K562 (cell line): Measurements from ENCODE around the gene CCNQ. TPM values are rescaled to one million over a fixed set of nuclear protein-coding genes. Genes with fewer than 3 reads are reported as not detected.

Experiments used
- BCLAF1 ChIP-seq, 2 experiments: fragments of 450-650 bp in 1 of 2; IDR thresholded peaks; 2 replicates each; pipeline ENCODE4 v1.6.1; 2011 to 2017; ENCODE audit warnings: low read depth in 2 of 2, antibody characterized with exemption in 1 of 2, borderline replicate concordance in 1 of 2, low read length in 1 of 2, mild to moderate bottlenecking in 1 of 2, mixed read lengths in 1 of 2; ENCODE audit not compliant: control insufficient read depth in 1 of 2
- CC2D1A ChIP-seq: fragments of 450-650 bp; IDR thresholded peaks from 2 replicates; pipeline ENCODE4 v1.6.1; 2017; ENCODE audit warnings: mild to moderate bottlenecking
- HNRNPL ChIP-seq: fragments of 200-400 bp; formaldehyde crosslinking; IDR thresholded peaks from 2 replicates; pipeline ENCODE4 v1.6.1; 2017; ENCODE audit warnings: low read depth, mild to moderate bottlenecking, low read length
- KLF6 ChIP-seq: fragments of 250-450 bp; sonication (Bioruptor Pico); IDR thresholded peaks from 2 replicates; pipeline ENCODE4 v1.4.0; 2020; ENCODE audit warnings: mild to moderate bottlenecking, moderate library complexity, borderline replicate concordance
- NCOR1 ChIP-seq: fragments of 450-650 bp; IDR thresholded peaks from 2 replicates; pipeline ENCODE4 v1.6.1; 2016; ENCODE audit warnings: mild to moderate bottlenecking, moderate library complexity
- NR2C1 ChIP-seq, 2 experiments: fragments of 450-650 bp; IDR thresholded peaks; 2 replicates each; pipeline ENCODE4 v1.6.1; 2017; ENCODE audit warnings: mild to moderate bottlenecking in 2 of 2, antibody characterized with exemption in 1 of 2, inconsistent platforms in 1 of 2, missing compliant biosample characterization in 1 of 2, missing genetic modification characterization in 1 of 2
- POLR2AphosphoS5 ChIP-seq: IDR thresholded peaks from 2 replicates; pipeline ENCODE4 v1.6.1; 2011; ENCODE audit warnings: mild to moderate bottlenecking, low read depth, low read length, moderate library complexity; ENCODE audit not compliant: control insufficient read depth, insufficient read depth
- RBM39 ChIP-seq: fragments of 200-400 bp; formaldehyde crosslinking; optimal IDR thresholded peaks from 2 replicates; pipeline ENCODE3; 2018; ENCODE audit warnings: low read depth, low read length
- SMARCE1 ChIP-seq: fragments of 450-650 bp; IDR thresholded peaks from 2 replicates; pipeline ENCODE4 v1.7.1; 2016; ENCODE audit warnings: mild to moderate bottlenecking
- SREBF1 ChIP-seq: fragments of 150-350 bp; IDR thresholded peaks from 2 replicates; pipeline ENCODE4 v1.6.1; 2014; ENCODE audit warnings: antibody characterized with exemption, low read depth, low read length, borderline replicate concordance
- THRB ChIP-seq: fragments of 450-650 bp; formaldehyde crosslinking; conservative IDR thresholded peaks from 2 replicates; pipeline ENCODE4 v1.4.0; 2022; ENCODE audit warnings: mild to moderate bottlenecking, missing genetic modification characterization
- ZBTB12 ChIP-seq: fragments of 250-450 bp; sonication (Bioruptor Pico); IDR thresholded peaks from 2 replicates; pipeline ENCODE4 v1.4.0; 2020
- ZBTB5 ChIP-seq: fragments of 450-650 bp; IDR thresholded peaks from 2 replicates; pipeline ENCODE4 v1.6.1; 2017; ENCODE audit warnings: antibody characterized with exemption
- ZC3H8 ChIP-seq: fragments of 450-650 bp; IDR thresholded peaks from 2 replicates; pipeline ENCODE4 v1.6.1; 2017
- ZNF212 ChIP-seq: fragments of 450-650 bp; formaldehyde crosslinking; IDR thresholded peaks from 2 replicates; pipeline ENCODE4 v1.4.0; 2020; ENCODE audit warnings: mild to moderate bottlenecking
- ZNF589 ChIP-seq: fragments of 200-800 bp; sonication (Bioruptor generic); IDR thresholded peaks from 2 replicates; pipeline ENCODE4 v1.6.1; 2016; ENCODE audit warnings: low read depth, missing genetic modification characterization, missing compliant biosample characterization
- ZNF780A ChIP-seq: fragments of 250-450 bp; sonication (Bioruptor Pico); IDR thresholded peaks from 2 replicates; pipeline ENCODE4 v1.5.0; 2021; ENCODE audit warnings: mild to moderate bottlenecking
- polyA plus RNA-seq, 8 experiments: library from polyadenylated mRNA; depleted of rRNA in 4 of 8; stranded (reverse) in 5 of 8; unstranded in 3 of 8; fragments of >200 nt; fragmentation: Nextera tagmentation in 2 of 8; fragmentation: Illumina TruSeq in 1 of 8; extraction: Ambion mirVana in 2 of 8; extraction: Trizol in 1 of 8; gene quantifications; 2 replicates each; pipeline versions ENCODE4 v1.2.1 to v1.2.3, GENCODE V29; 2011 to 2014; ENCODE audit warnings: inconsistent platforms in 1 of 8, missing spikeins in 1 of 8
- total RNA-seq, 7 experiments: library from RNA; depleted of rRNA in 6 of 7; stranded (reverse); fragments of >200 nt in 6 of 7; fragmentation: Illumina TruSeq in 2 of 7; extraction: Trizol in 2 of 7; gene quantifications; 2 replicates each; pipeline versions ENCODE4 v1.2.1 to v1.2.3, GENCODE V29; 2011 to 2021; ENCODE audit warnings: low replicate concordance in 1 of 7

Gene CCNQ
- total and polyA plus RNA-seq, 9 of the 15 experiments (the other 6 are each of a cell fraction or from before 2014, with no cell fraction given) = 0.92 to 53.8 (median 25.3) TPM

GRCh38 chrX:153609917-153610835 is 11.2 kb upstream of the CCNQ start (continued):
- TF ChIP-seq ZBTB12 (no peak), NR2C1 (IDR thresholded peaks at IDR 0.05) (no peak), NR2C1 (tag; IDR thresholded peaks at IDR 0.05) (no peak), RBM39 (no peak), KLF6 (CRISPR knock-in tag) (no peak), ZNF780A (CRISPR knock-in tag) (no peak), SREBF1 (no peak), CC2D1A (no peak), POLR2AphosphoS5 (no peak), ZNF212 (no peak), NCOR1 (no peak), ZBTB5 (no peak), SMARCE1 (no peak), ZNF589 (CRISPR knock-in tag) (no peak), HNRNPL (no peak), ZC3H8 (no peak), THRB (CRISPR knock-in tag) (no peak), BCLAF1 (IDR thresholded peaks at IDR 0.05; ENCODE audit: borderline replicate concordance in 1 of 2, control insufficient read depth in 1 of 2, low read depth in 2 of 2, low read length in 1 of 2) (no peak)
